ENCODE data around the gene SH3BGRL. TPM values are rescaled to one million over a fixed set of nuclear protein-coding genes. Genes with fewer than 3 reads are reported as not detected.

The SH3BGRL gene
- polyA plus RNA-seq, 4 donors = 161 to 263 (median 211) TPM

Other genes with a start within 250 kb of the SH3BGRL start
- gene HMGN5, start 189 bp upstream of the SH3BGRL start, polyA plus RNA-seq (ENCODE audit: insufficient read length in 4 of 4) = 10 to 100 TPM; 40.1 to 56.1 (median 47.2) TPM

Data from left renal cortex interstitium (tissue), 4 donors.